NCI-H128 (cell line): ENCODE data around the gene SLC6A3.
"Not testable (repeated sequence)": the region's sequence is repeated elsewhere in the genome, so short reads cannot be mapped to it uniquely, and the experiment has no call there.

ENCODE experiments used
- DNase-seq: peaks from one replicate; lab custom pipeline; 2025; ENCODE audit not compliant: unreplicated experiment; lab: John Stamatoyannopoulos, UW

SLC6A3 gene

DNA sequence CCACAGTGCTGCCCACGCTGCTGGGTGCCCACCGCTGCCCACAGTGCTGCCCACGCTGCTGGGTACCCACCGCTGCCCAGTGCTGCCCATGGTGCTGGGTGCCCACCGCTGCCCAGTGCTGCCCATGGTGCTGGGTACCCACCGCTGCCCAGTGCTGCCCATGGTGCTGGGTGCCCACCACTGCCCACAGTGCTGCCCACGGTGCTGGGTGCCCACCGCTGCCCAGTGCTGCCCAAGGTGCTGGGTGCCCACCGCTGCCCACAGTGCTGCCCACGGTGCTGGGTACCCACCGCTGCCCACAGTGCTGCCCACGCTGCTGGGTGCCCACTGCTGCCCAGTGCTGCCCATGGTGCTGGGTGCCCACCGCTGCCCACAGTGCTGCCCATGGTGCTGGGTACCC lies 22.7 kb downstream of the SLC6A3 start:
- DNase-seq: not testable (repeated sequence)

DNA sequence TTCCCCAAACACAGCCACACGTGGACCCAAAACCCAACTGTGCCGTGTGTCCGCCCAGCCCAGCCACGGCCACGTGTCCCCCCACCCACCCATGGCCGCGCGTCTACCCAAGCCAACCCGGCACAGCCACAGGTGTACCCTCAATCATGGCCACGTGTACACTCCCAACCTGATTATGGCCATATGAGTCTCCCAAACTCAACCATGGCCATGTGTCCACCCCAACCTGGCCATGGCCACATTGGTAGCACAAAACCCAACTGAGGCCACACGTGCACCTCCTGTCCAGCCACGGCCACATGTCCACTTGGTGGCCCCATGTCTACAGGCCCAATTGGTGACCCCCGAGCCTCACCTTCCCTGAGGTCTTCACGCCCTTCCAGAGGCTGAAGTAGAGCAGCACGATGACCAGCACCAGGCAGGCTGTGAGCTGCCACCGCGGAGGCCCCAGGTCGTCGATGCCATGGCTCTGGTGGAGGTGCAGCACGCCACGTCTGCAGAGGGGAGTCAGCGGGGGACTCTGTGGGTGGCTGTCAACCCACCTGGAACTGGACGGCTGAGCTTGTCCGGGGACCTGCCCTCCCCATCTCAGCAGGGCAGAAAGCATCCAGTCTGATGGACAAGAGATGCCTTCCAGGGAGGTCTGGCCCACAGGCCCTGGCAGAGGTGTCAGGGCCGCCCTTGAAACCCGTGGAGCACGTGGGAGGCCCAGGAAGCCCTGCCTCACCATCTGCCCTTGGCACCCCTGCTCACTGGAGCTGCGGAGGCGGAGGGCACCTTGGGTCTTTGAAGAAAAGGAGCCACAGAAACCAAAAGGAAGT lies 23.5 kb downstream of the SLC6A3 start:
- no peak for DNase-seq

DNA sequence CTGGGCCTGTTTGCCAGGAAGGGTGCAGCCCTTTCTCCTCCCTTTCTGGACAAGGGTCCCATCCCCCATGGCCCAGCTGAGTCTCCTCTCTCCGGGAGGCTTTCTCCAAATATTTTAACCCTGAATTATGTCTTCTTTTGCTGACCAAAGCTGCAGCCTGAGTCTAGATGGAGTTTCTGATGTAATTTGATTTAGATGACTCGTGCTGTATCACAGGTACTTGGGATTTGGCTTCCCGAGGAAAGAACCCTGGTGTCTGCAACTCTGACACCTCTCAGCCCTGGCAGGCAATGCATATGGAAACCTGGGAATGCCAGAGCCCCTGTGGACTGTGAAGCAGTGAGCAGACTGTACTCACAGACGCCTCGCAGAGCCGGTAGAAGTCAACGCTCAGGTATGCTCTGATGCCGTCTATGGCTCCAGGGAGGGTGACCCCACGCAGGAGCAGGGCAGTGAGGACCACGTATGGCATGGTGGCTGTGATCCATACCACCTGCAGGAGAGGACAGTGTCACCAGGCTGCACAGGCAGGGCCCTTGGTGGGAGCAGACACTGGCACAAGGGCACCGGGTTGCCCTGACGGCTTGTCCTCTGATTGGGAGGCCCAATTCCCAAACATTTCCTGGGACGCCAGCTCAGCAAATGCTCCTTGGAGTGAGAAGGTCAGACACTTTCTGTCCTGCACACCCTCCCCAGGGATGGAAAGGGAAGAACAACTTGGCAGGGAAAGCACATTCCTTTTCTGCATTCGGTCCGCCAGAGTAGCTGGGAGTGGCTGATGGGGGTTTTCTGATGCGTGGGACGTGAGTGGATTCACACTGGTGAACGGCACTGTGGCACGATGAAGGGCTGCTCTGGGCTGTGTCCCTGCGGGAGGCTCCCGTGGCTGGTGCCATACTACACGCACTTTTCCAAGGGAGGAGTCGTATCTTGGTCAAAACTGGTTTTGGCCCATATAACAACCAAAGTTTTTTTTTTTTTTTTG lies 24.7 kb downstream of the SLC6A3 start:
- DNase-seq: no peak

DNA sequence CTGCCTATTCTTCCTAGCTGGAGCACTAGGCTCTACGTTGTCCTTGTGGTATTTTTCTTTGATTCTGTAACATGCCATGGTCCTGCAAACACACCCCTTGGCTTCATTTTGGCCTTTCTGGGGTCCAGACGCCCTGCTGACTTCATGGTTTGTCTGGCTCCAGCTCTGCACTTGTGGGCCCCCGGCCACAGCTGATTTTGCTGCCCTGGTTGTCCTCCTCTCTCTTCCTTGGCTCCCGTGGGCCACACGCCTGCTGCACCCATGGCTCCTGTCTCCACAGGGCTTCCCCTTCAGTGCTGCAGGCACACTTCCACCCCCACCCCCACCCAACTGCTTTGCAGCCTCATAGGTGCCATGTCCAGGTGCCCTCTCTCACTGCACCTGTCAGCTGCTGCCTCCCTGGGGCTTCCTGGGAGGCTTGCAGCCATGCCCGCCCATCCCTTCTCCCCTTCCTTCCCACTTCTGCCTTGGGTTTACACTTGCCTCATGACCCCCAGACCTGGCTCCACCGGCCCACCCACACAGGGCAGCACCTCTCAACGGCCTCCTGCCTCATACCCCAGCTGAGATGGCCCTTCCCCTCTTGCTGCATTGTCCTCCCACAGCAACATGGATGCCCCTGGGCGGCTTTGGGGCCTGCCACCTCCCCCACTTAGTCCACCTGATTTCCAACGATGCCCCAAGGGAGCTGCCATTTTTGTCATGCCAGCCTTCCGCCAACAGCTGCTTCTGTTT lies 25.6 kb downstream of the SLC6A3 start:
- no peak for DNase-seq

DNA sequence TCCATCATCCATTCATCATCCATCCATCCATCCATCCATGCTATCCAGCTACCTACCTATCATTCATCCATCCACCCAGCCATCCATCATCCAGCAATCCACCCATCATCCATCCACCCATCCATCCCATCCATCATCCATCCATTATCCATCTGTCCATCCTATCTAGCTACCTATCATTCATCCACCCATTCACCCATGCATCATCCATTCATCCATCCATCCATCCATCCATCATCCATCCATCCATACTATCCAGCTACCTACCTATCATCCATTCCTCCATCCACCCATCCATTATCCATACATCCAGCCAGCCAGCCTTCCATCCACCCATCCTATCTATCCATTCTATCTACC lies 26.3 kb downstream of the SLC6A3 start:
- no peak for DNase-seq

DNA sequence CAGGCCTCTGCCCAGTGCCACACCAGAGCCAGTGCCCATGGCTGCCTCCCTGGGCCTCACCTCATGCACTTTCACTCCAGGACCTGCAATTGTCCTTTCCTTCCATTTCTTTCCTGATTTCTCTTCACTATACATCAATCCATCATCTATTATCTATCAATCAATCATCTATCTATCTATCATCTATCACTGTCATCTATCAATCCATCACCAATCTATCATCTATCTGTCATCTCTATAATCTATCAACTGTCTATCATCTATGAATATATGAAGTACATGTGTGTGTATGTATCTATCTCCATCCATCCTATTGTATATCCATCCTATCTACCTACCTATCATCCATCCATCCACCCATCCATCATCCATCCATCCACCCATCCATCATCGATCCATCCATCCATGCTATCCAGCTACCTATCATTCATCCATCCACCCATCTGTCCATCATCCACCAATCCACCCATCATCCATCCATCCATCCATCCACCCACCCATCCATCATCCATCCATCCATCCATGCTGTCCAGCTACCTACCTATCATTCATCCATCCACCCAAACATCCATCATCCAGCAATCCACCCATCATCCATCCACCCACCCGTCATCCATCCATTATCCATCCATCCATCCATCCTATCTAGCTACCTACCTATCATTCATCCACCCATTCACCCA lies 26.9 kb downstream of the SLC6A3 start:
- no peak for DNase-seq

DNA sequence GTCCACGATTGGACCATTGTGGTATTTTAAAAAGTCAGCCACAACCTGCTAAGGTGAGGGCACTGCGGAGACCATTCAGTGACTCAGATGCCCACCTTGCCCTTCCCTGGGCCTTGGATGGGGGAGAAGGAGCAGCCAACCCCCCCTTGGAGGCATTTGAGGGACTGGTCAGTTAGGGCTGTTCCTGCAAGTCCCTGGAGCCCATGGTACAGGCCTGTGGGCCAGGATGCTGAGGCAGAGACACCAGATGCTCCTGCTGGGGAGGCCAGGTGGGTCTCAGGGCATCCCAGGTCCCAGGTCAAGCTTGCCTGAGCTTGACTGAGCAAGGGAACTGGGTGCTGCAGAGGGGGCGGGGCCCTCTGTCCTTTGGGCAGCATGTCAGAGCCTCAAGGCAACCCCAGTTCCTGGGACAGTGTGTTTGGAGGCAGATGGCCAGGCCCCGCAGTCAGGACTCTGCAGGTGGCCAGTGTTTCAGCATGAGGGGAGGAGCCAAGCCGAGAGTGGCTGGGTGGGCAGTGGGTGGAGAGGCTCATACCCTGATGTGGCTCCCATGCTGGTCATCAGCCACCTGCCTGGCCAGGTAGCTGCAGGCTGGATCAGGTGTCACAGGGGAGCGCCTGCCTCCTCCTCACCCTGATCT lies 27.5 kb downstream of the SLC6A3 start:
- DNase-seq: no peak

DNA sequence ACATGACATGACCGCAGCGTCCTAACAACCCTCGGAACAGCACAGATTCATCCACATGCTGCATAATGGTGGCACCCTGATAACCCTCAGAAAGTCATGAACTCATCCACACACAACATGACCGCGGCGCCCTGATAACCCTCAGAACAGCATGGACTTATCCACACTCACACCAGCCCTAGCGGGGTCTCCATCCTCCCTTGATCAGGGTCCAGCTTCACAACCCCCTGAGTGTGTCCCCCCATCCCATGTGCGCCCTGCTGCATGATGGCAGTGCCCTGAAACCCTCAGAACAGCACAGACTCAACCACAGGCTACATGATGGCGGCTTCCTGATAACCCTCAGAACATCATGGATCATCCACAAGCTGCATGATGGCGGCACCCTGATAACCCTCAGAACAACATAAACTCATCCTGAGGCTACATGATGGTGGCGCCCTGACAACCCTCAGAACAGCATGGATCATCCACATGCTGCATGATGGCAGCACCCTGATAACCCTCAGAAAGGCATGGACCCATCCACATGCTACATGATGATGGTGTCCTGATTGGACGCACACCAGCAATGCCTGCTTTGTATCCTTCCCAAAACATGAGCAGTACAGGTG lies 28.3 kb downstream of the SLC6A3 start:
- DNase-seq: no peak

DNA sequence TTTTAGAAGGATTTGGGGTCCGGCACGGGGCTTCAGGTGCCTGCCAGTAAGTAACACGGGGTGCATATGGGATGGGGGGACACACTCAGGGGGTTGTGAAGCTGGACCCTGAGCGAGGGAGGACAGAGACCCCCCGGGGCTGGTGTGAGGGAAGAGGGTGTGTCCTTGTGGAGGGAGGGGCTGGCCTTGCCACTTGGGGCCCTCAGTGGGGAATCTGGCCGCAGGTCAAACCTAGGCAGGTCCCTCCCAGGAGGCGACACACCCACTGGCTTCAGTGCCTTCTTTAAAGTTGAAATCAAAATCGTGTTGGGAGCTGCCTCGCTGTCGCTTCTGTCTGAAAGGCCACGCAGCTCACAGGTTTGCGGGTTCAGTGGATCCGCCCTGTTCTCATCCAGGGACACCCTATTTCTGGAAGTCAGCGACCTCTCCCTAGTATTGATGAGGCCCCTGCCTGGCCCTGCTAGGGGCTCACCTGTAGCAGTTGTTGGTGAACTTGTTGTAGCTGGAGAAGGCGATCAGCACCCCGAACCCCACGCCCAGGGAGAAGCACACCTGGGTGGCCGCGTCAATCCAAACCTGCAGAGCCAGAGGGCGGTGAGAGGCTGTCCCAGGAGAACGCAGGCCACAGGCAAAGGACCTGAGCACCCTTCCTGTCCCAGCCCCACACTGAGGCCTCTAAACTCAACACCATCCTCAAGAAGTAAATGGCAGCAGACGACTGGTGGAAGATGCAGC lies 29.4 kb downstream of the SLC6A3 start:
- no peak for DNase-seq

DNA sequence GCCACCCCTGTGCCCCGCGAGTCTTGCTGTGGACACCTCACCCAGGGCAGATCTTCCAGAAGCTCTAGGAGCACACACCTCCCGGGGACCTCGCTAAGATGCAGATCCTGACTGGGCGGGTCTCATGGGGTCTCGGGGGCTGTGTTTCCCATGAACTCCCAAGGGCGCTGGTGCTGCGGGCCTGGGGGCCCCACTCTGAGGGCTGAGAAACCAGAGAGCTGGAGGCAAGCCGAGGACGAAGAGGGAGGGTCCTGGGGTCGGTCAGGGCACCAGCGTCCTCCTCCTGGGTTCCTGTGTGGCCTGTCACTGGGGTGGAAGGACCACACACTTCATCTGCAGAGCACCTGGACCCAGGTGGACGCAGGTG lies 30.2 kb downstream of the SLC6A3 start:
- no peak for DNase-seq

DNA sequence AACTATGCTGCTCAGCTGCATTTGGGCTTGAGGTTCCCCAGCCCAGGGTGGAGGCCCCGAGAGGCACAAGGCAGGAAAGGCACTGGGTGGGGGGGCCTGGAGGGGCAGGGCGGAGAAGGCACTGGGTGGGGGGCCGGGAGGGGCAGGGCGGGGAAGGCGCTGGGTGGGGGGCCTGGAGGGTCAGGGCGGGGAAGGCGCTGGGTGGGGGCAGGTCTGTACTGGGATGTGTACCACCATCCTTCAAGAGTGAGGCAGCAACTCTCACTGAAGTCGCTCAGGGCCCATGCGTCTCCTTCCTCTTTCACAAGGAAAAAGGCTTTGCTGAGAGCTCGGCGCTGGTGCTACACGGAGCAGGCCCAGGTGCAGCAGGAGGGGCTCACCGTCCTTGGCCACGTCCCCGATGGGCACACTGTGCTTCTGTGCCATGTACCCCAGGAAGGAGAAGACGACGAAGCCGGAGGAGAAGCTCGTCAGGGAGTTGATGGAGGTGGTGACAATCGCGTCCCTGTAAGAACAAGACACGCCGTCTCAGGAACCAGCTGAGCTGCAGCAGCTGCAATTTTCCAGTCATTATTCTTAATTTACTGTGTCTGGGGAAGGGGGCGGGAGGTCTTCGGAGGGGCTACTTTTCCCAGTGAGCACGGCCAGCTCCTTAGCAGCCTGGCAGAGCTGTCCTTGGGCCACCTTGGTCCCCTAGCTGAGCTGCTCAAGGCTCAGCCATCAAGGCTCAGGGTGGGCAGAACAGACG lies 30.8 kb downstream of the SLC6A3 start:
- no peak for DNase-seq

DNA sequence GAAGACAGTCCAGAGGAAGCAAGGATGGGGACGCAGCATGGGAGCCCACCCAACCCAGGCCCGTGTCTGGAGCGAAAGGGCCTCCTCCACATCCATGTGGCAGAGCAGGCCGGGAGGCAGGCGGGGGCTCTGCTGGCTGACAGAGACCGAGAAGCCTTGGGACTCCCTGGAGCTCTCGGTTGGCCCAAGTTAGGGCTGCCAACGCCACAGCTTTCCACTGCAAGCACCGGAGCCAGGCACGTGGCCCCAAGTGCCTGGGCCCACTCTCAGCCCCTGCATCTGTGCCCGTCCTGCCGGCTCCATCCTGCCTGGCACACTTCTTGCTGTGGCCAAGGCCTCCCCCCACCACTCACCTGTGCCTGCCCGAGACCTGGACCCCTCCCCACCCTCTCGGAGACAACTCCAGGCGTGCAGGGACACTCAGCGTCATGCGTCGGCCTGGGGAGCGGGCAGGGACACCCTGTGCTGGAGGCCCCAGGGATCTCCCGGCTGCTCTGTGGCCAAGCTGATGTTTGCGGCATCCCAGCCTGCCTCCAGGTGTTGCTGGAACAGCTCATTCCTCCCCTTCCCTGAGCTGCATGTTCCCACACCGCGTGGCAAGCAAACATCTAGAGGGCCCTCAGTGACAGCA lies 31.5 kb downstream of the SLC6A3 start:
- no peak for DNase-seq

DNA sequence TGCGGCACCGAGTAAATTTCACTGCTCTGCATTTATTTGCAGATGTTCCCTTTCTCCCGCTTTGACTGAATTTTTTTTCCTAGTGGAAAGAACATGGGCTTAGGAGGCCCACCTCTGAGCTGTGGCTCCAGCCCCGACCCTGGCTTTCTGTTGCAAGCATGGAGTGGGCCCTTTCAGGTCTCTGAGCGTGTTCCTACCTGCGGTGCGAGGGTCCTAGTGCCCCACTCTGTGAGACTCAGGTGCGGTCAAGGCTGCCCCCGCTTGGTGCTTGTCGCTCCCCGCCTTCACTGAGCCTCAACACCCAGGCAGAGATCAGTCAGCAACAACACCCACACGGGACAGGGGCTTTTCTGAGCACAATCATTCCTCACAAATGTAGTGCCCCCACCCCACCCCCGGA lies 32.0 kb downstream of the SLC6A3 start:
- no peak for DNase-seq

DNA sequence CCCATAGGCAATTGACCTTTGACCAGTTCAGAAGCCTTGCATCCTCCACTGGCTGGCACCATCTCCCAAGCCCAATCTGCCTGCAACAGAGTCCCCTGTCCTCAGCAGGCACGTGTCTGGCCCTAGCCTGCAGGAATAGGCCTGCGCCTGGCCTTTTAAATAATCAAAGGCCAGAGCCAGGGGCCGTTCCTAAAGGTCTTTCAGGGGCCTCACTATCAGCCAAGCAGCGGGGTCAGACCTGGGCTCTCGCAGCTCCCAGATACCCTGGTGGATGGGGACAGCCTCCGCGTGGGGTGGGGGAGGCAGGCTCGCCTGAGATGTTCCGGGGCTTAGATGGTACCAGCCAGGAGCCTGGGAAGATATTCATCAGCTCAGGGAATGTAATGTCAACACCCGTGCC lies 32.6 kb downstream of the SLC6A3 start:
- DNase-seq: no peak

DNA sequence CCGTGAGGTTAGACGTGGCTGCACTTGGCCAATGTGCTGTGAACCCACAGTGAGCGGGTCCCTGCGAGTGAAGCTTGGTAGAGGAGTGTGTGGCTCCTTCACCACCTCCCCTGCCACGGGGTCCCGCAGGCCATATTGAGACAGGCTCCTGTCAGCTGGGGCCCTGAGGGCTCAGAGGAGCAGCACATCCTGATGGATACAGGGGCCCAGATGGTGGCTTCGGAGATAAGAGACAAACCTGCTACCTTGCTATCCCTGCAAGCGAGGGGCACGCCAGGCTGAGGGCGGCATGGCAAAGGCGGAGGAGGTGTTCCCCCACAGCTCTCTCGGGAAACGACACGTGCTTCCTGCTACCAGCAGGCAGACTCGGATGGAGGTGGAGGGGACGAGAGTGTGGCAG lies 33.1 kb downstream of the SLC6A3 start:
- DNase-seq: no peak

DNA sequence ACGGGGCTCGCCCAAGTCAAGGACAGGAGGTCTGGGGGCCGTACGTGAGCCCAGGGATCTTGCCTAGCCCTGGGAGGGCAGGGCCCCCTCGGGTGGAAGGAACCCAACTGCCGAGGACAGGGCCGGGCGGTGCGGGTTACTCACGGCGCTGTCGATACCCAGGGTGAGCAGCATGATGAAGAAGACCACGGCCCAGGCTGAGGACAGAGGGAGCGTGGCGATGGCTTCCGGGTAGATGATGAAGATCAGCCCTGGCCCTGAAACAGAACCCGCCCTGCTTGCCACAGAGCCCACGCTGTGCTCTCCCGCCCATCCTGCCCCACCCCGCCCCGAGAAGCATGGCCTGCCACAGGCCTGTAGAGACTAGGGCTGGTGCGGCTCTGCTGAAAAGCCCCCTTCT lies 34.1 kb downstream of the SLC6A3 start:
- no peak for DNase-seq

DNA sequence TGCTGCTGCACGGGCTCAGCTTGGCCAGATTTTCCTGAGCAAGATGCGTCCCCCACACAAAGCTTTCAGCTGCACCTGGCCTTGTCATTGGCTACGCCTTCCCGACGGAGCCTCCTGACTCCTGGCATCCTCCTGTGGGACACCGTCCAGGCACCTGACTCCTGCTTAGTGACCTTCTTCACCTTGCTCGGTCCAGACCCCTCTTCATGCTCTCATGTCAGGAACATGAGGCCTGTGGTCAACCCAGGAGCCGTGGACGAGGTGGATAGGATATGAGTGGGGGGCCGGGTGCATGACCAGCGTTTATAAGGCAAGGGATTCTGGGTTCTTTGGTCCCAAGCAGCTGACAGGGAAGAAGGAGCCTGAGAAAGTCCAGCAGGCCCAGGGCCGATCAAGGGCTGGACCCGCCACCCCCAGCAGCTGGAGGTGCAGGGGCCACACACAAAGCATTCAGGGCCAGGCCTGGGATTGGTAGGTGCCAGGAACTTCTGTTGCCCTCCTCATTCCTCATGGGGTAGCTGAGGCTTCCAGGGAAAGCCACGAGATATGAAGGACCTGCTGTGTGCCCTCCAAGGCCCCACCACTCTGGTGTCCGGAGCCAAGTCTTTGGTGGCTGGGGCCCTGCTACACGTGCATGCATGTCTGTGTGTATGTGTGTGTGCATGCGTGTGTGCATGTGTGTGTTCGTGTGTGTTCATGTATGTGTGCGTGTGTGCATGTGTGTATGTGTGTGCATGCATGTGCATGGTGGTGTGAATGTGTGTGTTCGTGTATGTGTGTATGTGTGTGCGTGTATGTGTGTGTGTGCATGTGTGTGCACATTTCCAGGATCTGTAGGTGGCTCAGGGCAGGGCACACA lies 34.9 kb downstream of the SLC6A3 start:
- DNase-seq: no peak
